Measurements from ENCODE around the gene LIMK1.

DNA sequence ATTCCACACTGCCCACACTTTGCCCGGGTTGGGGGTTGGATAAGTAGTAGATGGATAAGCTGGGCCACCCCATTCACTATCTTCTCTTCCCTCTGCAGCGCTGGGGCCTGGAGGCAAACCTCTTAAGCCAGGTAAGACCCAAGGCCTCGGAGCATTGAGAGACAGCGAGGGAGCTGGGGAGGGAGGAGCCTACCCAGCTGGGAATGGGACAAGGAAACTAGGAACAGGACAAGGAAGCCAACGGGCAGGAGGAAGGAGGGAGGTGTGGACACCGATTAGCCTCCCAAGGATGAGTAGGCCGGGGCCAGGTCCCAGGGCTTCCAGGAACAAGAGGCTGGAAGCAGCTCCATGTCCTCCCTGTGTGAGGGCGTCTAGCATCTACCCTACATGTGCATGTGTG, 46.0 kb upstream of the LIMK1 start:
- TF ChIP-seq, protein P1, sequence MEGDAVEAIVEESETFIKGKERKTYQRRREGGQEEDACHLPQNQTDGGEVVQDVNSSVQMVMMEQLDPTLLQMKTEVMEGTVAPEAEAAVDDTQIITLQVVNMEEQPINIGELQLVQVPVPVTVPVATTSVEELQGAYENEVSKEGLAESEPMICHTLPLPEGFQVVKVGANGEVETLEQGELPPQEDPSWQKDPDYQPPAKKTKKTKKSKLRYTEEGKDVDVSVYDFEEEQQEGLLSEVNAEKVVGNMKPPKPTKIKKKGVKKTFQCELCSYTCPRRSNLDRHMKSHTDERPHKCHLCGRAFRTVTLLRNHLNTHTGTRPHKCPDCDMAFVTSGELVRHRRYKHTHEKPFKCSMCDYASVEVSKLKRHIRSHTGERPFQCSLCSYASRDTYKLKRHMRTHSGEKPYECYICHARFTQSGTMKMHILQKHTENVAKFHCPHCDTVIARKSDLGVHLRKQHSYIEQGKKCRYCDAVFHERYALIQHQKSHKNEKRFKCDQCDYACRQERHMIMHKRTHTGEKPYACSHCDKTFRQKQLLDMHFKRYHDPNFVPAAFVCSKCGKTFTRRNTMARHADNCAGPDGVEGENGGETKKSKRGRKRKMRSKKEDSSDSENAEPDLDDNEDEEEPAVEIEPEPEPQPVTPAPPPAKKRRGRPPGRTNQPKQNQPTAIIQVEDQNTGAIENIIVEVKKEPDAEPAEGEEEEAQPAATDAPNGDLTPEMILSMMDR (conservative IDR thresholded peaks at IDR 0.05; ENCODE audit: low read length): no peak
- TF ChIP-seq EZH2phosphoT487 (IDR thresholded peaks at IDR 0.05; ENCODE audit: borderline replicate concordance): no peak
